ENCODE results near the gene MBD3L2. TPM values are rescaled to one million over a fixed set of nuclear protein-coding genes. Genes with fewer than 3 reads are reported as not detected.

MBD3L2 gene
- total and polyA plus RNA-seq, 8 donors: not detected

DNA sequence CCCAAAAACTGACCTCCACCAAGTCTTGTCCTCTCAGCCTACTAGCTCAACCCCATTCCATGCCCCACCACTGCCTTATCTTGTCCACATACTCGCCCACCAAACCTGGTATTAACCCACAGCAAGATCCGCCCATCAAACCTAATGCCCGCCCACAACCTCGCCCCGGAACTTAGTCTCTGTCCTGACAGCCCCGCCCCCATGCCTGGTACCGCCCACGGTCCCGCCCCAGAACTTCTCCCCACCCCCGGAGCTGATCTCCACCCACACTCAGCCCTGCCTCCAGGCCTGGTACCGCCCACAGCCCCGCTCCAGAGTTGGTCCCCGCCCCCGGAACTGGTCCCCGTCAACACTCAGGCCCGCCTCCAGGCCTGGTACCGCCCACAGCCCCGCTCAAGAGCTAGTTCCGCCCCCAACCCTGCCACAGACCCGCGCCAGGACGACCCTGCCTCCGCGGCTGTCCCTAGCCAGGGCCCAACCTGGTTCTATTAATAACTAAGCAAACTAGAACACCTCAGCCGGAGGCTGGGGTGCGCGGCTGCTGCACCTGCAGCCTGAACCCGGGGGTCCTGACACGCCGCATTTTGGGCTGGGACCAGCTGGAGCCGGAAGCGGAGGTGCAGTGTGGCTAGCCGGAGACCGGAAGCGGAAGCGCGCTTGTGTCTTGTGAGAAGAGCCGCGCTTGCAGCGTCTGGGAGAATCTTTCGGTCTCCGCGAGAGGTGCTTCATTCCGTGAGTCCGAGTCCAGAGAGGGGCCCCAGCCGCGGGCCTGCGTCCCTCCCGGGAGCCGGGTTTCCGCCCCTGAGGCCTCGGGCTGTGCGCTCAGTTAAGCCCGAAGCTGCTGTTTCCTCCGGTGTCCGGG is 20.2 kb downstream of the MBD3L2 start, which contains the start of gene ZNF557:
Gene ZNF557 (plus strand): TSS at position 662 of the 862 bp plus-strand sequence. CDS start 5,372 bp downstream, outside the sequence.
- ATAC-seq: peak; percentile 99 to 100 (median 99)
- WGBS, 2 donors: 1% methylated on average over 56 of the region's 56 CpGs
- no peak for FAIRE-seq
- H3K4me3 ChIP-seq: peak within 1 kb of the TSS; percentile 89 to 99 (median 96)
- DNase-seq: peak; percentile 97 to 100 (median 100)
- H3K36me3 ChIP-seq: peaks cover 0 to 23% (median 8%) of the 10 kb centered on the region in 3 donors
- no peaks in the 10 kb centered on the region for H3K9me3 ChIP-seq
- TF ChIP-seq, protein P1, sequence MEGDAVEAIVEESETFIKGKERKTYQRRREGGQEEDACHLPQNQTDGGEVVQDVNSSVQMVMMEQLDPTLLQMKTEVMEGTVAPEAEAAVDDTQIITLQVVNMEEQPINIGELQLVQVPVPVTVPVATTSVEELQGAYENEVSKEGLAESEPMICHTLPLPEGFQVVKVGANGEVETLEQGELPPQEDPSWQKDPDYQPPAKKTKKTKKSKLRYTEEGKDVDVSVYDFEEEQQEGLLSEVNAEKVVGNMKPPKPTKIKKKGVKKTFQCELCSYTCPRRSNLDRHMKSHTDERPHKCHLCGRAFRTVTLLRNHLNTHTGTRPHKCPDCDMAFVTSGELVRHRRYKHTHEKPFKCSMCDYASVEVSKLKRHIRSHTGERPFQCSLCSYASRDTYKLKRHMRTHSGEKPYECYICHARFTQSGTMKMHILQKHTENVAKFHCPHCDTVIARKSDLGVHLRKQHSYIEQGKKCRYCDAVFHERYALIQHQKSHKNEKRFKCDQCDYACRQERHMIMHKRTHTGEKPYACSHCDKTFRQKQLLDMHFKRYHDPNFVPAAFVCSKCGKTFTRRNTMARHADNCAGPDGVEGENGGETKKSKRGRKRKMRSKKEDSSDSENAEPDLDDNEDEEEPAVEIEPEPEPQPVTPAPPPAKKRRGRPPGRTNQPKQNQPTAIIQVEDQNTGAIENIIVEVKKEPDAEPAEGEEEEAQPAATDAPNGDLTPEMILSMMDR (IDR thresholded peaks at IDR 0.05): no peak
- peak within 1 kb of the TSS; percentile 57 to 80 (median 70) for H3K27ac ChIP-seq
- intact Hi-C loops (cut with DNase I): no loop called here
- no peaks in the 10 kb centered on the region for H3K27me3 ChIP-seq
- peaks cover 0 to 10% (median 4%) of the 10 kb centered on the region in 3 donors for H3K4me1 ChIP-seq

DNA sequence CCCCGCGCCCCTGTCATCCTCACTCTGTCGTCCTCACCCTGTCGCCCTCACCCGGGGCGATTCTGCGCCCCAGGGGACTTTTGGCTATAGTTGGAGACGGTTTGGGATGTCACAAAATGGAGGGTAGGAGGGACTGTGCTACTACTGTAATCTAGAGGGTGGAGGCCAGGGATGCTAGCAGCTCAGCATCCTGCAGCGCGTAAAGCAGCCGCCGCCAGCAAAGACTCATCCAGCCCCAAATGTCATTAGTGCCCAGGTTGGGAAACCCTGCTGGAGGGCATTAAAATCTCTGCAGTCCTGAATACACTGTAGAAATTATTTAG is 20.7 kb downstream of the MBD3L2 start:
- ATAC-seq (peak in 2 of 4 donors; percentile 4 to 11), DNase-seq (no peak), FAIRE-seq (no peak)
- Histone ChIP-seq H3K4me1 (peaks cover 0 to 10% (median 4%) of the 10 kb centered on the region in 3 donors), H3K27me3 (no peaks in the 10 kb centered on the region), H3K4me3 (peak overlapping the region; percentile 89 to 99 (median 96)), H3K36me3 (peaks cover 0 to 25% (median 9%) of the 10 kb centered on the region in 3 donors), H3K27ac (peak overlapping the region; percentile 57 to 80 (median 70)), H3K9me3 (no peaks in the 10 kb centered on the region)
- intact Hi-C loops (cut with DNase I): no loop called here
- TF ChIP-seq, protein P1 (IDR thresholded peaks at IDR 0.05): no peak
- WGBS, 2 donors: 0 to 1% methylated on average over 12 of the region's 12 CpGs

DNA sequence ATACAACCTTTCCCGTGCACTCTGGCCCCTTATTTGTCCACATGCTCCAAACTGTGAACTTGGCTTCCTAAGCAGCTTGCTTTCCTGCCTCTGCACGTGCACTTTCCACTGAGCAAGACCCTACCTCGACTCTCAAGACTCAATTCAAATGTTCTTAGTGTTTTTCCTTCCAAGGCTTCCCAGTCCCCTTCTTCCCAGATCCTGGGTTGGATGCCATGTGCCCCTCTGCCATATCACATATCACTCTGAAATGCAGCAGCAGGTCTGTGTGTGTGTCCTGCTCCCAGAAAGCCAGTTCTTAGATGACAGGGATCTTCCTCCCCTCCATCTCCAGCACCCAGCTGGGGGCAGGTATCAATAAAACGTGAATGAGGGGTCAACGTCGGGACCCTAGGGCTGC is 23.4 kb downstream of the MBD3L2 start:
- intact Hi-C loops (cut with DNase I): no loop called here
- FAIRE-seq: no peak
- Histone ChIP-seq H3K27ac (no peak overlapping the region), H3K36me3 (peaks cover 0 to 51% (median 35%) of the 10 kb centered on the region in 3 donors), H3K4me3 (no peak overlapping the region), H3K9me3 (no peaks in the 10 kb centered on the region), H3K4me1 (peaks cover 0 to 10% (median 4%) of the 10 kb centered on the region in 3 donors), H3K27me3 (no peaks in the 10 kb centered on the region)
- no peak for ATAC-seq
- no peak for DNase-seq
- TF ChIP-seq, protein P1 (IDR thresholded peaks at IDR 0.05): no peak
- 91 to 96% methylated on average over 6 of the region's 6 CpGs for WGBS, 2 donors

DNA sequence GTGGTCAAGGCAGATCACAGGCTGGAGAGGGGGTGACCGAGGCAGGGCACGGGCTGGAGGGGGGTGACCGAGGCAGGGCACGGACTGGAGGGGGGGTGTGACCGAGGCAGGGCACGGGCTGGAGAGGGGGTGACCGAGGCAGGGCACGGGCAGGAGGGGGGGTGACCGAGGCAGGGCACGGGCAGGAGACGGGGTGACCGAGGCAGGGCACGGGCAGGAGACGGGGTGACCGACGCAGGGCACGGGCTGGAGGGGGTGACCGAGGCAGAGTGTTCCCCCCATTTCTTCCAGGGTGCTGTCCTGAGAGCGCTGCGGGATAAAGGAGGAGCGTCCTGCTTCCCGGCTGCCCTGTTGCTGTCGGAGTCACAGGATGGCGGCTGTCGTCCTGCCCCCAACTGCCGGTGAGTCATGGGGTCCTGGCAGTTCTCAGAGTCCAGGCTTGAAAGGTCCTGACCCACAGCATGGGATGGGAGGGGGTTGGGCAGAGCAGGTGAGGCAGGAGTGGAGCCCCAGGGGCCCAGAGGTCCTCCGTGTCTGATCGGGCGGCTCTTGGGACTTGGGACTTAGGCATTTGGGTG is 25.7 kb downstream of the MBD3L2 start:
- no peaks in the 10 kb centered on the region for H3K27me3 ChIP-seq
- peaks cover 5 to 74% (median 52%) of the 10 kb centered on the region in 3 donors for H3K36me3 ChIP-seq
- intact Hi-C loops (cut with DNase I): no loop called here
- TF ChIP-seq, protein P1 (IDR thresholded peaks at IDR 0.05): no peak
- FAIRE-seq: no peak
- H3K27ac ChIP-seq: no peak overlapping the region
- ATAC-seq: no peak
- H3K9me3 ChIP-seq: no peaks in the 10 kb centered on the region
- no peak overlapping the region for H3K4me3 ChIP-seq
- WGBS, 2 donors: 97 to 98% methylated on average over 27 to 29 of the region's 29 CpGs
- H3K4me1 ChIP-seq: peaks cover 0 to 10% (median 4%) of the 10 kb centered on the region in 3 donors
- DNase-seq: peak in 1 of 6 donors; percentile 55

Data from pancreas (tissue), 10 donors.